Activated CD8-positive, alpha-beta memory T cell treated with anti-CD3 and anti-CD28 coated beads, Interleukin-2, amount 50 U/mL, for 24 hours (primary cell): ENCODE data around the gene FN3K.

Experiments used
- DNase-seq: peaks from one replicate; pipeline ENCODE4 v3.0.0-alpha.2; 2020; ENCODE audit errors: extremely low read depth

The FN3K gene

GRCh38 chr17:82795615-82796014, 60.2 kb downstream of the FN3K start:
- no peak for DNase-seq

- DNase-seq = no peak
These were observed 61.6 kb downstream of the FN3K start for GRCh38 chr17:82797061-82797460.

GRCh38 chr17:82798752-82799151, 63.3 kb downstream of the FN3K start:
- DNase-seq = no peak

- DNase-seq = no peak
These were observed 64.2 kb downstream of the FN3K start for GRCh38 chr17:82799591-82799990.
